ENCODE measurements around the gene LMO7. TPM values are rescaled to one million over a fixed set of nuclear protein-coding genes. Genes with fewer than 3 reads are reported as not detected.

LMO7 gene
- total and polyA plus RNA-seq, 2 of the 13 experiments (the other 11 are each of a cell fraction or from before 2014, with no cell fraction given), result 34.0 to 121 TPM

GRCh38 chr13:75636436-75637180 lies 478 bp downstream of the LMO7 start (continued):
- TF ChIP-seq ZNF280D (CRISPR knock-in tag; IDR thresholded peaks at IDR 0.05) (peak; percentile 34; the same call in 1 of the 2 replicates), ZNF484 (CRISPR knock-in tag; IDR thresholded peaks at IDR 0.05; ENCODE audit: borderline replicate concordance, low read depth) (0 out of 2 replicates have a peak, but pooled peaks have one; percentile 20), SALL2 (CRISPR knock-in tag; IDR thresholded peaks at IDR 0.05) (peak; percentile 47; the same call in 1 of the 2 replicates), ZNF513 (CRISPR knock-in tag; conservative IDR thresholded peaks at IDR 0.05) (no peak), SAP130 (CRISPR knock-in tag; IDR thresholded peaks at IDR 0.05; ENCODE audit: low read depth) (peak; percentile 55), NFRKB (IDR thresholded peaks at IDR 0.05) (no peak), POLR2A (IDR thresholded peaks at IDR 0.05; ENCODE audit: insufficient read depth in 1 of 2, low read depth in 2 of 2, low read length in 2 of 2) (peak in 1 of 2 experiments; percentile 22; a peak in 1 of 4 replicates), ZBTB25 (CRISPR knock-in tag; IDR thresholded peaks at IDR 0.05) (0 out of 2 replicates have a peak, but pooled peaks have one; percentile 31)
- TF ChIP-seq, protein P1, sequence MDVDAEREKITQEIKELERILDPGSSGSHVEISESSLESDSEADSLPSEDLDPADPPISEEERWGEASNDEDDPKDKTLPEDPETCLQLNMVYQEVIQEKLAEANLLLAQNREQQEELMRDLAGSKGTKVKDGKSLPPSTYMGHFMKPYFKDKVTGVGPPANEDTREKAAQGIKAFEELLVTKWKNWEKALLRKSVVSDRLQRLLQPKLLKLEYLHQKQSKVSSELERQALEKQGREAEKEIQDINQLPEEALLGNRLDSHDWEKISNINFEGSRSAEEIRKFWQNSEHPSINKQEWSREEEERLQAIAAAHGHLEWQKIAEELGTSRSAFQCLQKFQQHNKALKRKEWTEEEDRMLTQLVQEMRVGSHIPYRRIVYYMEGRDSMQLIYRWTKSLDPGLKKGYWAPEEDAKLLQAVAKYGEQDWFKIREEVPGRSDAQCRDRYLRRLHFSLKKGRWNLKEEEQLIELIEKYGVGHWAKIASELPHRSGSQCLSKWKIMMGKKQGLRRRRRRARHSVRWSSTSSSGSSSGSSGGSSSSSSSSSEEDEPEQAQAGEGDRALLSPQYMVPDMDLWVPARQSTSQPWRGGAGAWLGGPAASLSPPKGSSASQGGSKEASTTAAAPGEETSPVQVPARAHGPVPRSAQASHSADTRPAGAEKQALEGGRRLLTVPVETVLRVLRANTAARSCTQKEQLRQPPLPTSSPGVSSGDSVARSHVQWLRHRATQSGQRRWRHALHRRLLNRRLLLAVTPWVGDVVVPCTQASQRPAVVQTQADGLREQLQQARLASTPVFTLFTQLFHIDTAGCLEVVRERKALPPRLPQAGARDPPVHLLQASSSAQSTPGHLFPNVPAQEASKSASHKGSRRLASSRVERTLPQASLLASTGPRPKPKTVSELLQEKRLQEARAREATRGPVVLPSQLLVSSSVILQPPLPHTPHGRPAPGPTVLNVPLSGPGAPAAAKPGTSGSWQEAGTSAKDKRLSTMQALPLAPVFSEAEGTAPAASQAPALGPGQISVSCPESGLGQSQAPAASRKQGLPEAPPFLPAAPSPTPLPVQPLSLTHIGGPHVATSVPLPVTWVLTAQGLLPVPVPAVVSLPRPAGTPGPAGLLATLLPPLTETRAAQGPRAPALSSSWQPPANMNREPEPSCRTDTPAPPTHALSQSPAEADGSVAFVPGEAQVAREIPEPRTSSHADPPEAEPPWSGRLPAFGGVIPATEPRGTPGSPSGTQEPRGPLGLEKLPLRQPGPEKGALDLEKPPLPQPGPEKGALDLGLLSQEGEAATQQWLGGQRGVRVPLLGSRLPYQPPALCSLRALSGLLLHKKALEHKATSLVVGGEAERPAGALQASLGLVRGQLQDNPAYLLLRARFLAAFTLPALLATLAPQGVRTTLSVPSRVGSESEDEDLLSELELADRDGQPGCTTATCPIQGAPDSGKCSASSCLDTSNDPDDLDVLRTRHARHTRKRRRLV (CRISPR knock-in tag; IDR thresholded peaks at IDR 0.05), result no peak
- TF ChIP-seq, protein P2, sequence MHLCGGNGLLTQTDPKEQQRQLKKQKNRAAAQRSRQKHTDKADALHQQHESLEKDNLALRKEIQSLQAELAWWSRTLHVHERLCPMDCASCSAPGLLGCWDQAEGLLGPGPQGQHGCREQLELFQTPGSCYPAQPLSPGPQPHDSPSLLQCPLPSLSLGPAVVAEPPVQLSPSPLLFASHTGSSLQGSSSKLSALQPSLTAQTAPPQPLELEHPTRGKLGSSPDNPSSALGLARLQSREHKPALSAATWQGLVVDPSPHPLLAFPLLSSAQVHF (CRISPR knock-in tag; IDR thresholded peaks at IDR 0.05), result no peak
- TF ChIP-seq, protein P3, sequence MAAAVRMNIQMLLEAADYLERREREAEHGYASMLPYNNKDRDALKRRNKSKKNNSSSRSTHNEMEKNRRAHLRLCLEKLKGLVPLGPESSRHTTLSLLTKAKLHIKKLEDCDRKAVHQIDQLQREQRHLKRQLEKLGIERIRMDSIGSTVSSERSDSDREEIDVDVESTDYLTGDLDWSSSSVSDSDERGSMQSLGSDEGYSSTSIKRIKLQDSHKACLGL (CRISPR knock-in tag; IDR thresholded peaks at IDR 0.05), result peak; percentile 52; the same call in 1 of the 2 replicates
- TF ChIP-seq, protein P4, sequence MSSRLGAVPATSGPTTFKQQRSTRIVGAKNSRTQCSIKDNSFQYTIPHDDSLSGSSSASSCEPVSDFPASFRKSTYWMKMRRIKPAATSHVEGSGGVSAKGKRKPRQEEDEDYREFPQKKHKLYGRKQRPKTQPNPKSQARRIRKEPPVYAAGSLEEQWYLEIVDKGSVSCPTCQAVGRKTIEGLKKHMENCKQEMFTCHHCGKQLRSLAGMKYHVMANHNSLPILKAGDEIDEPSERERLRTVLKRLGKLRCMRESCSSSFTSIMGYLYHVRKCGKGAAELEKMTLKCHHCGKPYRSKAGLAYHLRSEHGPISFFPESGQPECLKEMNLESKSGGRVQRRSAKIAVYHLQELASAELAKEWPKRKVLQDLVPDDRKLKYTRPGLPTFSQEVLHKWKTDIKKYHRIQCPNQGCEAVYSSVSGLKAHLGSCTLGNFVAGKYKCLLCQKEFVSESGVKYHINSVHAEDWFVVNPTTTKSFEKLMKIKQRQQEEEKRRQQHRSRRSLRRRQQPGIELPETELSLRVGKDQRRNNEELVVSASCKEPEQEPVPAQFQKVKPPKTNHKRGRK (CRISPR knock-in tag; IDR thresholded peaks at IDR 0.05), result peak; percentile 75; the same call in 1 of the 2 replicates

Data from HepG2 (cell line).